GM21515 (cell line): ENCODE data around the gene KCNMB4.

ENCODE experiments used
- ATAC-seq: cut with Tn5 transposase; IDR thresholded peaks from one replicate; pipeline ENCODE4 v1.9.1; 2021; ENCODE audit not compliant: unreplicated experiment

The KCNMB4 gene, protein sequence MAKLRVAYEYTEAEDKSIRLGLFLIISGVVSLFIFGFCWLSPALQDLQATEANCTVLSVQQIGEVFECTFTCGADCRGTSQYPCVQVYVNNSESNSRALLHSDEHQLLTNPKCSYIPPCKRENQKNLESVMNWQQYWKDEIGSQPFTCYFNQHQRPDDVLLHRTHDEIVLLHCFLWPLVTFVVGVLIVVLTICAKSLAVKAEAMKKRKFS

DNA sequence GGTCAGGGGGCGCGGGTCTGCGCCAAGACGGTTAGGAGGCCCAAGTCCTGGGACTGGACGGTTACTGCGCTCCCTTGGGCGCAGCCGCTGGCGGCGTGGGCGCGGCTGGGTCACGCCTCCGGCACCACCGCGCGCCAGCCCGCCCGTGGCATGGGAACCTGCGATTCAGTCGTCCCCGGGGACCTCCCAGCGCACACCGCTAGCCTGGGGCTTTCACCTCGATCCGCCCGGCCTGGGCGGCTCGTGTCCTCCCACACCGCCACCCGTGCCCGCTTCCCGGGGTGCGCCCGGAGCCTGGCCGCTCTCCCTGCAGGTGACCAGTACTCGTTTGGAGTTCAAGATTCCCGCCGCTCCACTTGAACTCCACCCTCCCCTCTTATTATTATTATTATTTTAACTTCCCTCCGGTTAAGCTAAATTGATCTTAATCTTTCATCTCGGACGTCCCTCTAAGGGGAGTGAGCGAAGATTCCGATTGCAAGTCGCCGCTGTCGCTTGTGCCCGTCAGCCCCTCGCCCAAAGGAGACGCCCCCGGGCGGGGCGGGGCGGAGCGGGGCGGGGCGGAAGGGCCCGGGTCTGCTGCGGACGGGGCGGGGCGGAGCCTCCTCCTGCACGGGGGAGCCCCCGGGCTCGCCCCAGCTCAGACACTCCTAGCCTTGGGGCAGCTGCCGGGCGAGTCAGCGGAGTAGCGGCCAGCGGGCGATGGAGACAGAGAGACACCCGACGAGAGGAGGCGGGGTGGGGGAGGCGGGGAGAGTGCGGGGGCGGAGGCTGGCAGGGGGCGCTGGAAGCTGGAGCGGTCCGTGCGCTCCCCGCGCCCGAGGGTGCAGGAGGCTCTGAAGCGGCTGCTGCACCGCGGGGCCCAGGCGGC lies at the start of gene KCNMB4:
Gene KCNMB4, plus strand, starts transcription at position 643 of the 871 bp plus-strand sequence. CDS start 445 bp downstream, outside the sequence.
- peak; percentile 76 for ATAC-seq

DNA sequence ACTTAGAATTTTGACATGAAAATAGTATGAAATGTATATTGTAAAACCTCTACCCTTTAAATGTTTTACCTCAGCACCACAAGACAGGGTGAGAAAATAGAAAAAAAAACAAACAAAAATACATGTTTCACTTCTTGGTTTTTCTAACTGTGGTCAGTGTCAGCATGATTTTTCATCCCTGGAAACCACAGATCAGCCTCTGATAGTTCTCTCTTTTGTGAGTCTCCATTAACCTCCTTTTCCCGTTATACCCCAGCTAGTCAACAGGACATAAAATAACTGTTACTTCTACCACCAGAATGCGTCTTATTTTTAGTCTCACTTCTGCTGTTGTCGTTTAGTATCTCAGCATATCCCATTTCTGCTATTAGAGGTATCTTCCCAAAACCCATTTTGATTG lies 48.3 kb upstream of the KCNMB4 start:
- ATAC-seq = peak; percentile 91

DNA sequence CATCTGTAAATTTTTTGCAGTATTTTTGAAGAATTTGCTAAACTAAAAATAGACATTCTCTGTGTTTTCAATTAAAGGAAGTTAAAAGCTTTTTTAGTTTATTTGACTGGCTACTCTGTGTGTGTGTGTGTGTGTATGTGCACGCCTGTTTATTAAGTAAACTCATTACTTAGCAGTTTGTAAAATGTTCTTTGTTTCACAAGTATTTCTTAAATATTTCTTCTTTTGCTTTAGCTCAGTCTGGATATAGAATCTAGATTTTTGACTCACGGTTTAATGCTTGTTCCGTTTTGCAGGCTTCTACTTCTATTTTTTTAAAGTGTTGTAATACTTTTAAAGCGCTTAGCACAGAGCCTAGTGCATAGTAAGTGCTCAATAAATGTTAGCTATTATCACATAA lies 46.5 kb upstream of the KCNMB4 start:
- ATAC-seq = no peak

DNA sequence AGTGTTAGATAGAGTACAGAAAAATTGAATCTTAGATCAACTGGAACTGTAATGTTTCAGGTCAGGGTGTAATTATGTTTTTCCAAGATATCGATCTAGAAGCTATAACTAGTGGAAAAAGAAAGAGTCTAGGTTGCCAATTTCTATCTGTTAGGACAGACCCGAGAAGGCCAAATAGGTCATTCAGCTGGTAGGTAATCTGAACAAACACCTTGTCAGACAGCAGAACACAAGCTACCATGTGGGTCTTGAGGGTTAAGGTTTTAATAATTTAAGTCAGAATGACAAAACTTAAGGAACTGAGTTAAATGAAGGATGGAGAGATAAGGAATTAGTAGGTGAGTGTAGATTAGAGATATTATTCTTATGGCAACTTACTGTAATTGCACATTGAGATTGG lies 44.9 kb upstream of the KCNMB4 start:
- ATAC-seq = no peak

DNA sequence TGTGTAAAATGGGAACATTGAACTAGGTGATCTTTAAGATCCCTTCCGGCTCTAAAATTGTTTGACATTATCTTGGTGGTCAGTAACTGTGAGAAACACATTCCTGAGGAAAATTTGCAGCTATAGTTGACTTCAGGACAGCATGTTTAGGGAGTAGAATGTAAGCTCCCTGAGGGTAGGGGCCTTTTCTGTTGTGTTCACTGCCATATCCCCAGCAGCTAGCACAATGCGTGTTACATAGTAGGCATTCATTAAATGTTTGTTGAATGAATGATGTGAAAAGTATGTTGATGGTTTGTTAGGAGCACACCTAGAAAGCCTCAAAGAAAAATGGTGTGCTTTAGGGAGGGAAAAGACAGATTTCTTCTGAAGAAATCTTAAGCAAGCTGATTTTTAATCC lies 38.5 kb upstream of the KCNMB4 start:
- no peak for ATAC-seq

DNA sequence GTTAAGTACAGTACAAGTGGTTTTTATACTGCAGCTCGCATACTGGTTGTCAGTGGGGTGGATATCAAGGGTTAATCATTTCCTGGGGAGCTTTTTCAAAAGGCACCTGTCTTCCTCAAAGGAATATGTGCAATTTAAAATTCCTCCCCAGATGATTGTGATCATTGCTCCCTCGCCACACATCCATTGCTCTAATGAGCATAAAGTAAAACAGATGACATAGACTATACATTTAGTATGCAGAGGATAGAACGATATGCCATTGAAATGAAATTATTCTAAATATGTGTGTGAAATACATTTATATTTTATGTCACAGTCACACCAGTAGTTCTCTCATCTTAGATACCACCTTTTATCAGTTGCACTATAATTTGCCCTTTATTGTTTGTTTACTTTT lies 36.4 kb upstream of the KCNMB4 start:
- no peak for ATAC-seq

DNA sequence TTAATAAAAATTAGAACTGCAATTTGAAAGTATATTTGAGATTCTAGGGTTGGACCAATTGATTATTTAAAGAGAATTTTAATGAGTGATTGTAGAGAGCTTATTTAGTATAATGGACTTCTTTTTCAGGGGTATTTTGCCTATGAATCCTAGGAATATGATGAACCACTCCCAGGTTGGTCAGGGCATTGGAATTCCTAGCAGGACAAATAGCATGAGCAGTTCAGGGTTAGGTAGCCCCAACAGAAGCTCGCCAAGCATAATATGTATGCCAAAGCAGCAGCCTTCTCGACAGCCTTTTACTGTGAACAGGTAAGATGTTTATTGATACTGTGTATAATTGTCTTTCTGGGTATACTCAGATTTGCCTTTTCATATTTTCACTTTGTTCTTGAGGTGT lies 35.9 kb upstream of the KCNMB4 start:
- no peak for ATAC-seq

DNA sequence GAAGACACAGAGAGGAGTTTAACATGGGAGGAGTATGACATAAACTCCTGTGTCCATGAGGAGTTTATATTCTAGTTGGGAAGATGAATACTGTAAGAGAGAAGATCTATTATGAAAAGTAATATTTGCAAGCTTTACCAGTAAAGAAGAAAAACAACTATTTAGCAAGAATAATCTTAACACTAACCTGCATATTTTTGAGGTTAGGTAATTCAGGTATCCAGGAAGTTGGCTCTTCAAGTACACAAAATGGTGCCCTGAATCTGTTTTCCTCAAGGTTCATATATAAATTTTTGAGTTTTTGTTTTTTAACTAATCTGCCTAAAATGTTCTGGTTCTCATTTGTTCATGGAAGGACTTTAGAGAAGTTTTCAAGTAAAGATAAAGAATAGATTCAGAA lies 33.9 kb upstream of the KCNMB4 start:
- no peak for ATAC-seq

DNA sequence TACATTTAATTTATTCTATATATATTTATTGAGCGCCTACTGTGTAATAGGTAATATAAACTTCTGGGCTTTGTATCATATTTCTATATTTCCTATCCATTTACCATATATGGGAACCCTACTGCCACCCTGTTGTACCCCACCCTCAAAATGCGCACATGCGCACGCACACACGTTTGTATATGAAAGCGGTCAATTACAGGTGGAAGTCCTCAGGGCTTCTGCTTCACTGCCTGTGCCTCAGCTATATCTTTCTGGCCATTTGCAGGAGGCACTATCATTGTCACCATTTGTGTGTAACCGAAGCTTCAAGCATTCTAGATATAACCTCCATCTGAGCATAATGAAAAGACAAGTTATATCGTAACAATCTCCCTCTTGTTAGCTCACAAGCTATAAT lies 31.3 kb upstream of the KCNMB4 start:
- no peak for ATAC-seq

DNA sequence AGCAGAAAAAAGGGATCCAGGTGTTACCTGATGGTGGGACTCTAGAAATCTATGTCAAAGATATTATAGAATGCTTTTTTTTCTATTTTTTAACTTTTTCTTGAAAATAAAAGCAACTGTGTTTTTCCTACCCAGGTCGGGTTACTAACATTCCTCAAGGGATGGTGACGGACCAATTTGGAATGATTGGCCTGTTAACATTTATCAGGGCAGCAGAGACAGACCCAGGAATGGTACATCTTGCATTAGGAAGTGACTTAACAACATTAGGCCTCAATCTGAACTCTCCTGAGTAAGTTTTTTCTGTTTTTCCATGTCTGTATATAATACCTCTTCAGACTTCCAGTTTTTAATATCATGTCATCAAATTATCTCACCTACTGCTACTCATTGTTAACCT lies 27.6 kb upstream of the KCNMB4 start:
- ATAC-seq = no peak

DNA sequence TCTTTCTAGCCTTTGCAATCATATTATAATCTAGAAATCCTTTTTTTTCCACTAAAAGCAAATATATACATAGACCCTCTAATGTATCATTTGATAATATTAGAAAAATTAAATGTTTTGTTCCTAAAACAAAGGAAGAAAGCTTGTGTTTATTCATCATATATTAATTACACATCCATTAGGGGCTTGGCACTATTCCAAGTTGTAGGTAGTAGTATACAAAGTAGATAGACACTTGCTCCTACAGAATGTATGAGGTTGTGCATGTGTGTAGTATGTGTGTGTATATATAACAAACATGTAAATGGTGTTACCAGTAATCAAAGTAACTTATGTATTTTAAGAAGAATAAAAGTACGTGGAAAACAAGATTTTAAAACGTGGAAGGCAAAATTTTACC lies 15.0 kb upstream of the KCNMB4 start:
- no peak for ATAC-seq

DNA sequence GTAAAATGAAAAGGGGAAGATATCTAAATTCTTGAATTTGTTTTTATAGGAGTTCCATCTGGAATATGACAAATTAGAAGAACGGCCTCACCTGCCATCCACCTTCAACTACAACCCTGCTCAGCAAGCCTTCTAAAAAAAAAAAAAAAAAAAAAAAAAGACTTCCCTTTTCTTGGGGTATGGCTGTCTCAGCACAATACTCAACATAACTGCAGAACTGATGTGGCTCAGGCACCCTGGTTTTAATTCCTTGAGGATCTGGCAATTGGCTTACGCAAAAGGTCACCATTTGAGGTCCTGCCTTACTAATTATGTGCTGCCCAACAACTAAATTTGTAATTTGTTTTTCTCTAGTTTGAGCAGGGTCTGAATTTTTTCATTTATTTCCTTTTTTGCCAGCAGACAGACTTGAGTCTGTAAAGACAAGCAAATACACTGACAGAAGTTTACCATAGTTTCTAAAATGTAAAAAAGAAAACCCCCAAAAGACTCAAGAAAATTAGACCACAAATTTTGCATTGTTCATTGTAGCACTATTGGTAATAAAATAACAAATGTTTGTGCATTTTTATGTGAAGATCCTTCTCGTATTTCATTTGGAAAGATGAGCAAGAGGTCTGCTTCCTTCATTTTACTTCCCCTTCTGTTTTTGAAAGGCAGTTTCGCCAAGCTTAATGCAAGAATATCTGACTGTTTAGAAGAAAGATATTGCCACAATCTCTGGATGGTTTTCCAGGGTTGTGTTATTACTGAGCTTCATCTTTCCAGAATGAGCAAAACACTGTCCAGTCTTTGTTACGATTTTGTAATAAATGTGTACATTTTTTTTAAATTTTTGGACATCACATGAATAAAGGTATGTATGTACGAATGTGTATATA lies 12.1 kb upstream of the KCNMB4 start:
- ATAC-seq = no peak

DNA sequence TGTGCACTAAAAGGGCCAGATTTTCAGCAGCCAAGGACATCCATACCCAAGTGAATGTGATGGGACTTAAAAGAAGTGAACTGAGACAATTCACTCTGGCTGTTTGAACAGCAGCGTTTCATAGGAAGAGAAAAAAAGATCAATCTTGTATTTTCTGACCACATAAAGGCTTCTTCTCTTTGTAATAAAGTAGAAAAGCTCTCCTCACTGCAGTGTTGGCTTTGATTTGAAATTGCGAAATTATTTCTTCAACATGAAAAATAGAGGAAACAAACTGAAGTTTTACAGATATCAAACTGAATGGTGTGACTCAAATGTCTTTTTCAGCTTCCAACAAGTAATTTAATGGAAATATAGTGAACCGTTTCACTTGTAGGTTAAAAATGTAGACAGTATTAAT lies 11.3 kb upstream of the KCNMB4 start:
- no peak for ATAC-seq

DNA sequence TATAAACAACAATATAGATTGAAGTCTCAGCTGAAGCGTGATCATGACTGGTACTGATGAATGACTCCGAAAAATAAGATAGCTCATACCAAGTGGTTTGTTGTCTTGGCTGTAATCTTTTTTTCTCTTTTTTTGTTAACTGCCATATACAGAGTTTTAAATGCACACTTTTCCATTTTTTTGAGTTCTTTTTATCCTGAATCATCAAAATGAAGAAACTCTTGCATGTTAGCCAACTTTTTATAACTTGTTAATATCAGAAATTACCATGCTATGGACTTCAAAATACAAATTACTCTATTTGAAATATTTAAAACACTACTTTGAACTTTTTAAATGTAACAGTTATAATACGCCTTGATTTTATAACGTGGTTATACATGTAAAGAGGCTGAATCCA lies 10.1 kb upstream of the KCNMB4 start:
- ATAC-seq = no peak

DNA sequence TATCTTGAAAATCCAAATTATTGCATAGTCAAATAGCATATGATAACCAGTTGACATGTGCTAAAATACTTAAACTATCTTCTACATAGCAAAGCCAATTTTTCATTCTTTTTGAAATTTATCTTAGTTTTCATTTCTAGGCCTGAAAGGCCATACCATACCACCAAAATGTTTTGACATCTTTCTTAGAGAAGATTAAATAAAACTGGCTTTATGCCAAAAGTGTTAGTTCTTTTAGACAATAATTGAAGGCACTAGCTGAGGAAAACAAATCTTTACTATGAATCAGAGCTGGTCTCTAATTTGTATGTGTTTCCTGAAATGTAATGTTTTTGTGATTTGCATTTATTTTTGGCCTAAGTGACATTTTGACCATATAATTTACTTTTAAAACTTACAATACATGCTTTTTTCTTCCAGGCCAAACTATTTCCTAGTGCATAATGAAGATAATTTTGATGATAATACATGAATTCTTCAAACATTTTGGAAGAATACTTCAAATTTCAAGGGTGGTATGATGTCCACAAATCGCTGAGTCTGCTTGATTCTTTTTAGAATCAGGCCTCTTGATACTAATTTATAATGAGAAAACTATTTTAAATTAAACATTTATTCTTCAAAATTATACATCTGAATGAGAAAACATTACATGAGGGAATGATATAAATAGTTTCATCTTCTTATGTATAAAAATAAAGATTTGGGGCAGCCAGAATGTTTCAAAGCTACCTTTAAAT lies 6.5 kb upstream of the KCNMB4 start:
- ATAC-seq = no peak

DNA sequence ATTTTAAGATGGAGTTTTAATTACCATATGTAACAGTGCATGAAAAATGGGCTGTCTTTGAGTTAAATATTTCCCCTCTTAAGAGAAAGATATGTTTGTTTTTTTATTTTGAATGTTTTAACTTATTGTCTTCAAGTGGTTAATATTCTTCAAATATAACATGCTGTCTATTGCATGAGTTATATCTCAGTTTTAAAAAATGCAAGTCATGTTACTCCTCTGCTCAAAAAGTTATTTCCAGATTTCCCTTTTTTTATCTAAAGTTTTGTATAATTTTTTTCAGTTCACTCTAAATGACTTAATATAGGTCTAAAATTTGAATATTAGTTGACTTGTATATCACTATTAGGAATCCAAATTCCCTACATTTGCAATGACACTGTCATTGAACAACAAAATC lies 5.9 kb upstream of the KCNMB4 start:
- no peak for ATAC-seq

DNA sequence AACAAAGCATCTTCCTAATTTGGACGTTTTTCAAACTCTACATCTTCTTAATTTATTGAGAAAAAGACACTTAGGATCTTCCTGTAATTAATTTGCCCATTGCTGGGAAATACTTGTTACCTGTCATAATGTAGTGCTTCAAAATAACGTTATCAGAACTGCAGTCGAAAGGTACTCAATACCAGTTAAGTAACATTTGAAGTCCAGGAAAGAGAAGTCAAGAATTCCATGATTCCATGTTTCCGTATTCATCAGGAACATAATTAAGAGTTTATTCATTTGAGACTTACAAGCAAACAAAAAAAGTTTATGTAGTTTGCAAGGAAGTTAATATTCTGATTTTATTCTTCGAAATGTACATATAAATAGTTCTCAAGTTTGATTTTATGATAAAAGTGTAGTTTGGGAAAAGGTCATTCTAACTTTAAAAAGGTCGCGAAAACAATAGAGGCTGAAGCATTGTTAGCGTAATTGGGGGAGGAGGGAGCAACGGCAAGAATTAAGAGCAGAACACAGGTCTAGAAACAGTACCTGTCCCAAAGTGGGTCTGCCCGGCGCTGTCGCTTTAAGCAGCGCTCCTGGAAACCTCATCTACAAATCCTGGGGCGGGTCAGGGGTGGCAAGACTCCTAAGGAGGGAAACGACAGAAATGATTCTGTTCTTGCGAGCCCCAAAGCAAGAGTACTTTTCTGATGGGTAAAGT lies 1.2 kb upstream of the KCNMB4 start:
- ATAC-seq = no peak

DNA sequence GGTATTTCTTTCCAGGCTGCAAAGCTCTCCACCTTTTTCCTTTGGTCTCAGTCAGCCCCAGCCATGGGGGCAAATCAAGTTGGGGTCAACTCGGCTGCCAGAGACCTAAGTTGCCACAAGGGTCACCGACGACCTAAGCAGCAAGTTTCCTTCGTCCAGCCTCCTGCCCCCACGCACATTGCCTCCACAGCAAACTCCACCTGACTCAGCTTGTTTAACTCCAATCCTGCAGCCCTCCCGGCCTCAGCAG lies 767 bp upstream of the KCNMB4 start:
- ATAC-seq = no peak

DNA sequence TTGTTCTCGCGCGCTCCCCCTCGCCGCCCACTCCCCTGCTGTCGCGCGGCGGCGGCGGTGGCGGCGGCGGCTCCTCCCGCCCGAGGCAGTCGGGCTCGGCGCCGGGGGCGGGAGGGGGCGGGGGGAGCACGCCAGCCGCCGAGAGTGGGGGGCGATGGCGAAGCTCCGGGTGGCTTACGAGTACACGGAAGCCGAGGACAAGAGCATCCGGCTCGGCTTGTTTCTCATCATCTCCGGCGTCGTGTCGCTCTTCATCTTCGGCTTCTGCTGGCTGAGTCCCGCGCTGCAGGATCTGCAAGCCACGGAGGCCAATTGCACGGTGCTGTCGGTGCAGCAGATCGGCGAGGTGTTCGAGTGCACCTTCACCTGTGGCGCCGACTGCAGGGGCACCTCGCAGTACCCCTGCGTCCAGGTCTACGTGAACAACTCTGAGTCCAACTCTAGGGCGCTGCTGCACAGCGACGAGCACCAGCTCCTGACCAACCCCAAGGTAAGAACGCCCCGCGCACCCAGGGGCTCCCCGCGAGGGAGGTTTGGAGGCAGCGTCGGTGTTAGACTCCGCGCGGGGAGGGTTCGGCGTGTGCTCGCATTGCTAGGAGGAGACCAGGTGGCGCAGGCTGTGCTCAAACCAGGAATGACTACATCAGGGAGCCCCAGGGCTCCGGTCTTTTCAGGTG lies 629 bp downstream of the KCNMB4 start:
- peak; percentile 43 for ATAC-seq
